Activated CD8-positive, alpha-beta memory T cell treated with anti-CD3 and anti-CD28 coated beads, Interleukin-2, amount 50 U/mL, for 1 hour (primary cell): Measurements from ENCODE around the gene ZNF138.
"Not testable (repeated sequence)": the region's sequence is repeated elsewhere in the genome, so short reads cannot be mapped to it uniquely, and the experiment has no call there.

Experiments
- DNase-seq: peaks from one replicate; pipeline ENCODE4 v3.0.0-alpha.2; 2020; ENCODE audit errors: extremely low read depth

Gene ZNF138

DNA sequence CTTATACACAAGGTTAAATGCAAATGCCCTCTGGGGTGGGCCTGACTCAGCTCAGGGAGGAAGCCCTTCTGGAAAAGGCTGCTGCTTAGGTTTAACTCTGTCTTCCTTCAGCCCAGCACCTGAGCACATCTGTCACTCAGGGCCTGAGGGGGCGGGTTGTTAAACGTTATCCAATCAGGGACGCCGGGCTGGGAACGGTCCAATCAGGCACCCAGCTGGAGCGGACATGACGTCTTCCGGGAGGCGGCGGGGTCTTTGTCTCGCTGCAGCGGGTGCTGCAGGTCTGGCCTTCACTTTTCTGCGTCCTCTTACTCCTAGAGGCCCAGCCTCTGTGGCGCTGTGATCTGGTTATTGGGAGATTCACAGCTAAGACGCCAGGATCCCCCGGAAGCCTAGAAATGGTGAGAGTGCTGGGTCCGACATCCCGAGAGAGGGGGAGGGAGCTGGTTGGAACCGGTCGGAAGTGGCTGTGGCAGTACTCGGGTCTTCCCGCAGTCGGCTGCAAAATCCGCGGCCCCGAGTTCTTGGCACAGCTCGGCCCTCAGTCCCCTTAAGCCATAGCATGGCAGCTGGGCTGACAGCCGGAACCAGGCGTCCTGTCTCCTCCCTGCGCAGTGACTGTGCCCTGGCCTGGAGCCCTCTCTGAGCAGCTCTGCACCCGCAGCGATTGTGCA lies at the start of gene ZNF138:
ZNF138 (plus strand) TSS at position 258 of the 674 bp plus-strand sequence; CDS start at position 399, 141 bp downstream.
- peak; percentile 90 for DNase-seq

DNA sequence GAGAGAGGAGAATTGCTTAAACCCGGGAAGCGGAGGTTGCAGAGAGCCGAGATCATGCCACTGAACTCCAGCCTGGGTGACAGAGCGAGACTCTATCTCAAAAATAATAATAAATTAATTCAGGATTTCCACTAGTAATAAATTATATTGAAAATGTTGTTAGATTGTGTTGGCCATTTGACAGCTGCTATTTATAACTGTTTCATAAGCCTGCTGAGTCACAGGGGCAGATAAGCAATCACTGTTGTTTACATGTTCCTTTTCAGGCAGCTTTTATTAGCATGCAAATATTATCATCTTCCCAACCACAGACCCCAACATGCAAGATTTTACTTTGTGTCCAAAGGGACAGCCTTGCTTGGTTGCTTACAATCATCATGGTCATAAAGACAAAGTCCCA lies 49.5 kb upstream of the ZNF138 start:
- DNase-seq = no peak

DNA sequence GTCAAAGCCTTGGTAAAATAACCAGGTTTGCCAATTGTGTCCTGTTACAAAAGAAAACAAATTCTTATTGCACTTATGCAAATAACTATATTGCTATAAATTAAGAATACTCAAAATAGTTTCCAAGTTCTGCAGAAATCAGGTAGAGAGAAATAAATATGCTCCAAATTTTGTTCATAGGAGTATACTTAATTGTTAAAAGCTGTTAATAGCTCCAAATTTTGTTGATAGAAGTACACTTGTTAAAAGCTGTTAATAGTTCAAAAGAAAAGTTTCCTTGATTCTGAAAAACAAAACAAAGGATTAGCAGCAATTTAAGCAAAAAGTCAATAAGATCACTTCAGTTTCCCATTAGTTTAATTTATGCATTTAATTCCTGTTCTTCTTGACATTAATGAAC lies 46.4 kb upstream of the ZNF138 start:
- DNase-seq = no peak

DNA sequence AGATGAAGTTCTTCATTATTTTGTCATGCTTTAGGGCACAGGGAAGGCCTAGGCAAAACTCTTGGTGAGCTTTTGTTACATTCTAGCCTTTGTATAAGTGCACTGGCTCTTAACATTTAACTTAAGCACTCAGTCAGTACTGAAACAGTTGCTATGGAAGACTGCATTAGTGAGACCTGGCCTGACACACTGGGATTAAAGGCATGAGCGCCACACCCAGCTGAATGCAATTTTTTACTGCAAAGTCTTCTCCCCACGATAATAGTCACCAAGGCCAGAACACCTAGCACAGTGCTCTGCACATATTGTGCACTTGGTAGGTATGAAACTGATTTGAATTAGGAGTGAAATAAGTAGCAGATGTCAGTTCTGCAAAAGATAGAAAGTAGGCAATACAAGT lies 41.2 kb upstream of the ZNF138 start:
- DNase-seq = no peak

DNA sequence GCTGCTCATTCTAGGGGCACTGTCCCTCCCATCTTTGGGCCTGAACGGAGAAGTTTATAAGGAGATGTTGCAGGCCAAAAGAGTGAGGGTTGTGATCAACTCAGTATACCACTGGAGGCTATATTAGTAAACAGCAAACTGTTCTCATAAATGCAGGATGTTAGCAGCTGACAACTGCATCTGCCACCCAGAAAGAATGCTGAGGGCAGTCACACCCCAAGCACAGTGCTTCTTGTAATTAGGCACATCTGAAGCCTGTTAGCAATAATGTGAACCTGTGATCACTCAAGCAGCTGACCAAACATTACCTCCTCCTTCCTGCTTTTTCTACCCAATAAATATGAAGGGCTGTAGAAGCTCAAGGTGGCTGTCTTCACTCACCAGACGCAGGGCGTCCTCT lies 38.4 kb upstream of the ZNF138 start:
- no peak for DNase-seq

DNA sequence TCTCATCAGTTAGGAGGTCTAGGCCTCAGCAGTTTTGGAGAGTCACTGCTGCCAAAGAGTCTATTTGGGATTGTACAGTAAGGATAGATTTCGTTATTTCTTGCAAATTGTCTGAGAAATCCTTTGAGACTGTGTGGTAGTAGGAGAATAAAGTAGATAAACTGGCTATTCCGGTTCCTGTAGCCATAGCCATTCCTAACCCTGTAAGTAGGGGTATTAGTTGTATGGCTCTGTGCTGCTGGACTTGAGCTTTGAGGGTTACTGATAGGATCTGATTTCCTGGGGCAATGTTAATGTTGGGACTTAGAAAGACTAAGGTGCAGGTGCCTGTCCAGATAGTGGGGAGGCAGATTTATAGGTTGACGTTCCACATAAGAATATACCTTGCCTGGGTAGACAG lies 36.1 kb upstream of the ZNF138 start:
- no peak for DNase-seq

DNA sequence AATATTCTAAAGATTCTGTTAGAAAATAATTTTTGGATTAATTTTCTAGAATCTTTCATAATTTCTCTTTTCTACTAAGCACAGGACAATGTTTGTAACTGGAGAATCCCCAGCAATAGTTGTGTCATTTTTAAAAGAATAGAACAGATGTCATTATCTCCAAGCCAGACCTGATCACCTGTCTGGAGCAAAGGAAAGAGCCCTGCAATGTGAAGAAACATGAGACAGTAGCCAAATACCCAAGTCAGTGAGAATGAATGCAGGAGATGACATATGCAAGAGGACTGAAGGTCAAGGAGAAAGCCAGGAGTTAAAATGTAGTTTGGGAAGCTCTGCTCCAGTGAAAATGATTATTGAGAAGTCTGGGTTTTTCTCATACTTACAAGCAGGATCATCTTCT lies 25.4 kb upstream of the ZNF138 start:
- no peak for DNase-seq

DNA sequence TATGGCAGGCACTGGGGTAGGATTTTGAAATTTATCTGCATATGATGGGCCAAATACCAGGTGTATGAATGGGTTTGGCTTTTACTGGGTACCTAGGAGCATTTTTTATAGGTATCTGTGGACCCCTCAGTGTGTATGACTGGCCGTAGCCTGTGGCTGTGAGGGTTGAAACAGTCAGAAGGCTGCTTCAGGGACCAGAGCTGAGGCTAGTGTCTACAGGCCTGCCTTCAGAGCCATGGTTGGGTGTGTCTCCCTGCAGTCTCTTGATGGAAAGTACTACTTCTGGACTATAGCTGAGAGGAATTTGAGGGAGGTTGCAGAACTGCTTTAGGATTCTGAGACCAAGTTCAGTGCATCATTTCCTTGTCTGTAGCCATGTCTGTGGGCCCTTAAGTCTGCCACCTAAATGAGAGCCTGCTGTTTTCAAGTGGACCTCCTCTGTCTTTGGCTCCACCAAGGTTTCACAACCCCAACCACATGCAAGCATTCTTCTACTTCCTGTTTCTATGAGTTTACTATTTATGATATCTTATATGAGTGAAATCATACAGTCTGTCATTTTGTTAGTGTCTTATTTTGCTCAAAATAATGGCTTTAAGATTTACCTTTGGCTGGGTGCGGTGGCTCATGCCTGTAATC lies 19.9 kb upstream of the ZNF138 start:
- DNase-seq = no peak

DNA sequence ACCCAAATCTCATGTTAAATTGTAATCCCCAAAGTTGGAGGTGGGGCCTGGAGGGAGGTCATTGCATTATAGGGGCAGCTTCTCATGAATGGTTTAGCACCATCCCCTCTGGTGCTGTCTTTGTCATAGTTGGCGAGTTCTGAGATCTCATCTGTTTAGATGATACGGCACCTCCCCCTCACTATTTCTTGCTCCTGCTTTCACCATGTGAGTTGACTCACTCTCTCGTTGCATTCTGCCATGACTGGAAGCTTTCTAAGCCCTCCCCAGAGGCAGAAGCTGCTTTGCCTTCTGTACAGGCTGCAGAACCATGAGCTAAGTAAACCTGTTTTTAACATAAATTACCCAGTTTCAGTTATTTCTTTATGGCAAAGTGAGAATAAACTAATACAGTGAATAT lies 18.9 kb upstream of the ZNF138 start:
- no peak for DNase-seq

DNA sequence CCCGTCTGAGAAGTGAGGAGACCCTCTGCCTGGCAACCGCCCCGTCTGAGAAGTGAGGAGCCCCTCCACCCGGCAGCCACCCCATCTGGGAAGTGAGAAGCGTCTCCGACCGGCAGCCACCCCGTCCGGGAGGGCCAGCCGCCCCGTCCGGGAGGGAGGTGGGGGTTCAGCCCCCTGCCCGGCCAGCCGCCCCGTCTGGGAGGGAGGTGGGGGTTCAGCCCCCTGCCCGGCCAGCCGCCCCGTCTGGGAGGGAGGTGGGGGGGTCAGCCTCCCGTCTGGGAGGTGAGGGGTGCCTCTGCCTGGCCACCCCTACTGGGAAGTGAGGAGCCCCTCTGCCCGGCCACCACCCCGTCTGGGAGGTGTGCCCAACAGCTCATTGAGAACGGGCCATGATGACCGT lies 9.4 kb upstream of the ZNF138 start:
- DNase-seq = not testable (repeated sequence)

DNA sequence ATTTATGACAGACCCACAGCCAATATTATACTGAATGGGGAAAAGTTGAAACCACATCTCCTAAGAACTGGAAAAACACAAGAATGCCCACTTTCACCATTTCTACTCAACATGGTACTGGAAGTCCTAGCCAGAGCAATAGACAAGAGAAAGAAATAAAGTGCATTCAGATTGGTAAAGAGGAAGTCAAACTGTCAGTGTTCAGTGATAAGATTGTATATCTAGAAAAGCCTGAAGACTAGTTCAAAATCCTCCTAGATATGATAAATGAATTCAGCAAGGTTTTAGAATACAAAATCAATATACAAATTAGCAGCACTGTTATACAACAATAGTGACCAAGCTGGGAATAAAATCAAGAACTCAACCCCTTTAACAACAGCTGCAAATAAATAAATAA lies 6.9 kb upstream of the ZNF138 start:
- DNase-seq = no peak

DNA sequence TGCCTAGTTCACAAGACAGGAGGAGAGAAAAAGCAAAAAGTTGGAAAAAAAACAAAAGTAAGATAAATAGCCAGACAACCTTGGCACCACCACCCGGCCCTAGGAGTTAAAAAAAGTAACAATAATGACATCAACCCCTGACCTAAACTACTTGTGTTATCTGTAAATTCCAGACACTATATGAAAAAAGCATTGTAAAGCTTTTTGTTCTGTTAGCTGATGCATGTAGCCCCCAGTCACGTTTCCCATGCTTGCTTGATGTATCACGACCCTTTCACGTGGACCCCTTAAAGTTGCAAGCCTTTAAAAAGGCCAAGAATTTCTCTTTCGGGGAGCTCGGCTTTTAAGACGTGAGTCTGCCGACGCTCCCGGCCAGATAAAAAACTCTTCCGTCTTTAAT lies 5.0 kb upstream of the ZNF138 start:
- DNase-seq = not testable (repeated sequence)

DNA sequence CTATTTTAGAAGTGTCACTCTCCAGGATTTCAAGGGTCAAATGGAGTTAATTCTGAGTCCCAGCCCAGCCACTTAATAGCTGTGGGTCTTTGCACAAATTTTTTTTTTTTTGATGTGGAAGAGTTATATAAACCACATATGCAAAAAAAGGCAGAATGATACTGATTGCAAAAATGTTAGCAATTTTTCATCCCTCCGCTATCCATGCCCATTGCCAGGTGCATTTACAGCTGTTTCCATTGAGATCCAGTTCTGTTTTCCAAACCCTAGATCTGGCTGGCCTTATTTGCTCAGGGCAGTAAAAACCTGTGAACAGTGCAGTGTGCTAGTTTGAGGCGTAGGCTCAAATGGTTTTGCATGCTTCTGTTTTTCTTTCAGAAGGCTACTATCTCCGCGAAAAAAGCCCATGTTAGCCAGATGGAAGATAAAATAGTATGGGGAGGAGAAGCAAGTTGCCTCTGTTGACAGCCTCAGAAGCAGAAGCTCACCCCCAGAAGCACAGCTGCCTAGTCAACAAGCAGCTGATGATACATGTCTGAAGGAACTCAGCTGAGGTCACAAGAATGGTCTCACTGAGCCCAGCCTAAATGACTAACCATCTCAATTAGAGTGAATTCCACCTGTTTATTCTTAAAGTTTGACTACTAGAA lies 997 bp upstream of the ZNF138 start:
- DNase-seq = no peak

DNA sequence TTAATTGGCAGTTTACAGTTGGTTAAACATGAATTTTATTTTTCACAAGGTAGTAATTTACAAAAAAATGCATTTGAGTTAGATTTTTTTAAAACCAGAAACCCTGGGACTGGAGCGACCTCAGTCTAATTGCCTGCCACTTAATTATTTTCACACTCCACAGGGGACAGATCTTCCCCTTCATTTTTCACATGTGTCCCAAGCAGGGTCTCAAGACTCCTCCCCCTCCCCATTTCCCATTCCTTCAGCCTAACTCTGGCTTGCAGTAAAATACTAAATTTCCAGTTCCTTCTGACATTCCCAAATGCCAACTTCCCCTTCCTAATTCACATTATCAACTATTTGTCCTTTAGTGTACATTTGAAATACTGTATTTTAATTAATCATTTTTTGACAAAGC lies 948 bp downstream of the ZNF138 start:
- DNase-seq = no peak

DNA sequence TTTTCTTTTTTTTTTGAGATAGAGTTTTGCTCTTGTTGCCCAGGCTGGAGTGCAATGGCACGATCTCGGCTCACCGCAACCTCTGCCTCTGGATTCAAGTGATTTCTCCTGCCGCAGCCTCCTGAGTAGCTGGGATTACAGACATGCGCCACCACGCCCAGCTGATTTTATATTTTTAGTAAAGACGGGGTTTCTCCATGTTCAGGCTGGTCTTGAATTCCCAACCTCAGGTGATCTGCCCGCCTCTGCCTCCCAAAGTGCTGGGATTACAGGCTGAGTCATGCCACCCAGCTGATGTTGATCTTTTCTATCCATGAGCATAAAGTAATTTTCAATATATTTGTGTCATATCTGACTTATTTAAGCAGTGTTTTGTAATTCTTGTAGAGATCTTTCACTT lies 4.9 kb downstream of the ZNF138 start:
- DNase-seq = not testable (repeated sequence)

DNA sequence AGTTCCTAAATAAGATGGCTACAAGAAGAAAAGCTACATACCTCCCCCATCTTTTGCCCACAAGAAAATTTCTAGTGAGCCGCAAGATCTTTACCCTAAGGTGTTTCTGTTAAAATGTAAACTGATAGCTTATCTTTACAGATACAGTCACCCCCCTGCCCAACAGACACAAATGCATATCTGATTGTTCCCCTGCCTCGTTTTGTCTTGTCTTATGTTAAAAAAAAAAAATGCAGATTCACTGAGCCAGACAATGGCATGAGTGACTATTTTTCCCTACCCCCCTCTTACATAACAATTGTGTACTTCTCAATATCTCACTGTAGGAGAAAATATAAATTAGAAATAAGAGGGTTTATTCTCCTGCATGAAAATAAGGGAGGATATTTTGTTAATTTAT lies 8.5 kb downstream of the ZNF138 start:
- no peak for DNase-seq

DNA sequence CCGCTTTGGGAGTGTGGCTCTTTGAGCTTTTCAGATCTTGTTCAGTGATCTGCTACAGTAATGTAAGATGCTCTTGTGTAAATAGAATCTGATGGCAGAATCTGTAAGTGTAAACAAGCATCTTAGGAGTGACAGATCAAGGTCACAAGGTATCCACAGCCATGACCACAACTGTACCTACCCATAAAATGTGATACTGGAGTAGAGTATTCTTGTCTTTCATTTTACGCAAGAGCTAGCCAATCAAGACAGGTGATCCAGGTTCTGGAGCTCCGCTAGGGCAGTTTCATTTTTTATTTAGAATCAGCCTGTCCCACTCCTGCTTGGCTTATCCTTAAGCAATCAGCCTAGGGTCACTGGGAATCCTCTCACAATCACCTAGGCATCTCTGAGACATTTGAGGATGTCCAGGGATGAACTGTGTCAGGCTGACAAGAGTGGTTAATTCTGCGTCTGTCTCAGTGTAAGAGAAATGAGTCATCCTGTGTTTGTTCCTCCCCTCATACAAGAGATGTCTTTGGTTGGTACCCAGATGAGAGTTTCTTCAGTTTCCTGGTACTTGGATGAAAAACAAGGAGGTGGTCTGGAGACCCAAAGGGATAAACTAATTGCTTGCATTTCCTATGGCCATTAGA lies 13.6 kb downstream of the ZNF138 start:
- no peak for DNase-seq

DNA sequence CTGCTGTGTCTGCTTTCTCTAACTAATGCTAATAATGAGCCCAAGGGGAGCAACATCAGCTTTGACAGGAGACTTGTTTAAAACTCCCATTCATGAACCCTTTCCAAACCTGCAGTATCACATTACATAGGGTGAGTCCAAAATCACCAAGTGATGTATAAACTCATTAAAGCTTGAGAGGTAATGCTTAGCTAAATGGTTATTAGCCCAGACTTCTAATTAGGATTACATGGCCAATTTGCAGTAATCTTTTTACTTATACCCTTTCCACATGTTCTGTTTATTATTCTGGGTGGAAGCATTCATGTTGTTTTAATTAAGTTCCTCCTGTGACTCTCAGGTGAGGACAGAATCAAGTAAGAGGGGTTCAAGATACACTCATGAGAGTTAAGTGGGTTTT lies 17.5 kb downstream of the ZNF138 start:
- no peak for DNase-seq

DNA sequence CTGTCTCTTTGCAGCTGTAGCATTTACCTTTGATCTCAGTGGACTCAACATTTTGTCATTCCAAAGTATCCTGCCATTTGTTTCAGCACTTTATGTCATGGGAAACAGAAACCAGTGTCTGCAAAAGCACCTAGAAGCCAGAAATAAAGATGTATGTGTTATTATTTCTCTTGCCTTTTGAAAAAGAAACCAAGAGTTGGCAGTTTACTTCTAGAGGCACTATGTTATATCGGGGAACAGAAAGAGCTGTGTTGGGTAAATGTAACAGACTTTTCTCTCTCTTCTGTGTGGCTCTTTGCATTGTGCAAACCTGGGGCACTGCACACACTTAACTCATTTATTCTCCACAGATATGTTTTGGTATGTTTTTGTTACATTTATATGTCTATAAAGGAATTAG lies 36.7 kb downstream of the ZNF138 start:
- DNase-seq = no peak

DNA sequence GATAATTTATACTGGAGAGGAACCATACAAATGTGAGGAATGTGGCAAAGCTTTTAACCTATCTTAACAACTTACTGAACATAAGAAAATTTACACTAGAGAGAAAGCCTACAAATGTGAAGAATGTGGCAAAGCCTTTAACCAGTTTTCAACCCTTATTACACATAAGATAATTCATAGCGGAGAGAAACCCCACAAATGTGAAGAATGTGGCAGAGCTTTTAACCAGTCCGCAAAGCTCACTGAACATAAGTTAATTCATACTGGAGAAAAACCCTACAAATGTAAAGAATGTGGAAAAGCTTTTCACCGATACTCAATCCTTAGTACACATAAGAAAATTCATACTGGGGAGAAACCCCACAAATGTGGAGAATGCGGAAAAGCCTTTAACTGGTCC lies 37.9 kb downstream of the ZNF138 start:
- no peak for DNase-seq

DNA sequence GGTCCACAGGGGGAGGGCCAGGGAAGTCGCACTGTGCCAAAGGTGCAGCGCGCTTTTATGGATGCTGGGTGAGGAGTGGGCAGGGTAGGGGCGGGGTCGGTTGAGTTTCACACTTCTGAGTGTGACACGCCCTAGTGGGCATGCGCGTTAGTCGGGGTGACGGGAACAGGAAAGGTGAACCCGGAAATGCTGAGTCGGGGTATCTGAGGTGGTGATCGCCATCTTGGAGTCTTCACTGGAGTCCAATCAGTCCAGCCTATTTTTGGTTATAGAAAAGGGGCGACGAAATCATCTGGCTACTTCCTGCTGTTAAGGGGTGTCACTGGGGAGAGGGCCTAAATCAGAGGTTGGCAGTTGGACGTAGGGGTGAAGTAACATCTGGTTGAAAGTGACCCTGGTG lies 40.8 kb downstream of the ZNF138 start:
- no peak for DNase-seq

DNA sequence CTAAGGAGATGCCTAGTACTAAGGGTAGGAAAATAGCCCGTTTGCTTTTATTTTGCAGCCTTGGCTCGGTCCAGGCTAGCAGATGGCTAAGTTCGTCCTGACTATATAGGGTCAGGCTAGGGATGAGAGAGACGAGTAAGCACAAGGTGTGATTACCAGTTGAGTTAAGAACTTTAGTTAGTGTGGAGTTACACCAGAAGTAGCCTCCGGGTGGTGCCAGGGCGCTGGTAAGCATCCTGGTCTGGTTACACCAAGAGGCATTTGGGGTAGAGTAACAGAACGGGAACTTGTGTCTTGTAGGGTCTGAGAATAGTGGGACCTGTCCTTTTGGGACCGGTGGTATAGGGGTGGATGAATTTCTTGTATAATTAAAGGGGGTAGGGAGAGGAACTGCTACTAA lies 41.6 kb downstream of the ZNF138 start:
- DNase-seq = not testable (repeated sequence)

DNA sequence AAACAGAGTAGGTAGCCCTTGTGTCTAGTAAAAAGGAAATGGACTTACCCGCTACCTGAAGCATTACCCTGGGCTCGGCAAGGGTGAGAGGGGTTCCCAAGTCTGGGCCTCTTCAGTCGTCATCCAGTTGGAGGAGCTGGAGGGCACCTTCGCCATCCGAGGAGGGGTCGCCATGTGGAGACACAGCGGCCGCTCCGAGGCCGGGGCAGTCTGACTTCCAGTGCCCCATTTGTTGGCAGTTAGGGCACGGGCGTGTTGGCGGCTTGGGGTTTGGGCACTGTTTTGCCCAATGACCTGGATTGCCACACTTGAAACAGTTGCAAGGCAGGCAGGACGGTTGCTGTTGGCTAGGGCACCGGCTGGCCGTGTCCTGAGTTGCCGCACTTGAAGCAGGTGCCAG lies 43.8 kb downstream of the ZNF138 start:
- DNase-seq = not testable (repeated sequence)
